Brain microvascular endothelial cell (primary cell): ENCODE measurements around the gene C12orf75.
"Not testable (repeated sequence)": the region's sequence is repeated elsewhere in the genome, so short reads cannot be mapped to it uniquely, and the experiment has no call there.

Experiments
- DNase-seq: peaks from one replicate; pipeline ENCODE4 v3.0.0-alpha.2; 2020
- H3K27ac ChIP-seq: fragments of 250-450 bp; sonication (Bioruptor Pico); 2 replicates; pipeline ENCODE4 v1.5.1; 2020; ENCODE audit warnings: mild to moderate bottlenecking, moderate library complexity
- H3K27me3 ChIP-seq: fragments of 250-450 bp; sonication (Bioruptor Pico); replicated peaks from 2 replicates; pipeline ENCODE4 v1.5.1; 2020; ENCODE audit warnings: mild to moderate bottlenecking
- H3K36me3 ChIP-seq: fragments of 250-450 bp; sonication (Bioruptor Pico); replicated peaks from 2 replicates; pipeline ENCODE4 v1.5.1; 2020; ENCODE audit warnings: mild to moderate bottlenecking
- H3K4me3 ChIP-seq: 2 replicates; pipeline ENCODE4 v1.5.1; 2011; ENCODE audit warnings: low read depth, mild to moderate bottlenecking, control low read depth, low read length, moderate library complexity
- CTCF ChIP-seq: IDR thresholded peaks from 2 replicates; pipeline ENCODE4 v1.5.1; 2011; ENCODE audit warnings: low read depth, mild to moderate bottlenecking, moderate library complexity, low read length, control low read depth, inconsistent platforms; ENCODE audit errors: missing control alignments
- in situ Hi-C: cut with HindIII; loops from 2 replicates; pipeline ENCODE4 v1.10.0; 2017; ENCODE audit warnings: low sequenced_read_pairs, low pct_ligation_motif_present

Gene C12orf75

GRCh38 chr12:105324704-105325103, 5.8 kb upstream of the C12orf75 start:
- in situ Hi-C loops, result no loop called here
- no peak for DNase-seq
- Histone ChIP-seq H3K27ac (no peak overlapping the region), H3K36me3 (no peaks in the 10 kb centered on the region), H3K27me3 (no peaks in the 10 kb centered on the region), H3K4me3 (no peak overlapping the region)
- TF ChIP-seq CTCF, result no peak

- DNase-seq, result no peak
- no peak overlapping the region for H3K4me3 ChIP-seq
- no peak overlapping the region for H3K27ac ChIP-seq
- H3K27me3 ChIP-seq, result no peaks in the 10 kb centered on the region
- no peaks in the 10 kb centered on the region for H3K36me3 ChIP-seq
- in situ Hi-C loops, result no loop called here
- TF ChIP-seq CTCF, result no peak
These were observed 5.4 kb upstream of the C12orf75 start for GRCh38 chr12:105325117-105325516.

- in situ Hi-C loops, result no loop called here
- Histone ChIP-seq H3K27ac (no peak overlapping the region), H3K36me3 (no peaks in the 10 kb centered on the region), H3K4me3 (peak overlapping the region; percentile 69), H3K27me3 (no peaks in the 10 kb centered on the region)
- TF ChIP-seq CTCF, result no peak
- DNase-seq, result no peak
These were observed 587 bp upstream of the C12orf75 start for GRCh38 chr12:105329926-105330282.

- peak overlapping the region; percentile 69 for H3K4me3 ChIP-seq
- no peak overlapping the region for H3K27ac ChIP-seq
- DNase-seq, result peak; percentile 16
- H3K27me3 ChIP-seq, result no peaks in the 10 kb centered on the region
- in situ Hi-C loops, result no loop called here
- TF ChIP-seq CTCF, result no peak
- H3K36me3 ChIP-seq, result no peaks in the 10 kb centered on the region
These were observed 677 bp downstream of the C12orf75 start for GRCh38 chr12:105330931-105331804.

- peak; percentile 12 for DNase-seq
- no peak for TF ChIP-seq CTCF
- in situ Hi-C loops, result no loop called here
- H3K4me3 ChIP-seq, result peak overlapping the region; percentile 69
- no peaks in the 10 kb centered on the region for H3K36me3 ChIP-seq
- peak overlapping the region; percentile 10 for H3K27ac ChIP-seq
- no peaks in the 10 kb centered on the region for H3K27me3 ChIP-seq
These were observed 1.3 kb downstream of the C12orf75 start for GRCh38 chr12:105331805-105332251.

GRCh38 chr12:105332286-105332685, 1.8 kb downstream of the C12orf75 start:
- DNase-seq, result peak; percentile 60
- H3K27ac ChIP-seq, result peak overlapping the region; percentile 10
- in situ Hi-C loops, H3K36me3 ChIP-seq, H3K27me3 ChIP-seq: not testable (repeated sequence)
- peak overlapping the region; percentile 69 for H3K4me3 ChIP-seq
